Spleen (tissue), 7 donors: Measurements from ENCODE around the gene PTBP1.

ENCODE experiments used
- CTCF ChIP-seq, 11 experiments: fragments of 200-600 bp in 7 of 11; fragments of 450-650 bp in 4 of 11; sonication (generic) in 4 of 11; IDR thresholded peaks in 8 of 11; conservative IDR thresholded peaks in 3 of 11; 1 replicate in 7 of 11; 2 replicates in 4 of 11; pipeline versions ENCODE4 v1.4.0 to v1.8.0; 2016 to 2021; ENCODE audit warnings: antibody characterized with exemption in 11 of 11, inconsistent platforms in 4 of 11, mild to moderate bottlenecking in 1 of 11
- POLR2A ChIP-seq, 3 donors: fragments of 450-650 bp; IDR thresholded peaks; one replicate each; pipeline ENCODE4 v1.5.1; 2017; ENCODE audit warnings: antibody characterized with exemption in 3 of 3, mild to moderate bottlenecking in 1 of 3
- POLR2AphosphoS5 ChIP-seq, 3 donors: sonication (generic); formaldehyde crosslinking; IDR thresholded peaks; one replicate each; pipeline ENCODE4 v1.5.1; 2017; ENCODE audit warnings: antibody characterized with exemption in 3 of 3
- donor health status: DM: no; HTN: no; CAD: no; lungs with moderate emphysema.
- donor health status: DM: no; HTN: no; CAD: no.
- donor health status: DM: no; HTN: no; CAD: no.

- TF ChIP-seq CTCF (IDR thresholded peaks at IDR 0.05 in 8 of 11, conservative IDR thresholded peaks at IDR 0.05 in 3 of 11) (no peak), POLR2A (IDR thresholded peaks at IDR 0.05) (no peak), POLR2AphosphoS5 (IDR thresholded peaks at IDR 0.05) (peak; percentile 30 to 80 (median 36))
Measured at GRCh38 chr19:827710-828321, 30.6 kb downstream of the PTBP1 start, which contains the start of gene AZU1.
